KMS-11 (cell line): ENCODE data around the gene CRIM1.

Experiments
- H2AFZ ChIP-seq: fragments of 200-600 bp; sonication (generic); 2 replicates; pipeline ENCODE4 v1.6.1; 2016; ENCODE audit warnings: antibody characterized with exemption, mixed run types, low read depth
- H3K27ac ChIP-seq: fragments of 200-600 bp; sonication (generic); 2 replicates; pipeline ENCODE4 v1.6.1; 2016; ENCODE audit warnings: mild to moderate bottlenecking, mixed run types
- H3K27me3 ChIP-seq: fragments of 200-600 bp; sonication (generic); 2 replicates; pipeline ENCODE4 v1.6.1; 2017; ENCODE audit warnings: mild to moderate bottlenecking, low read depth, mixed run types, moderate library complexity; ENCODE audit not compliant: insufficient read depth
- H3K36me3 ChIP-seq: fragments of 200-600 bp; sonication (generic); 2 replicates; pipeline ENCODE4 v1.6.1; 2017; ENCODE audit warnings: mild to moderate bottlenecking, mixed run types; ENCODE audit not compliant: insufficient read depth
- H3K4me1 ChIP-seq: fragments of 200-600 bp; sonication (generic); 2 replicates; pipeline ENCODE4 v1.6.1; 2016; ENCODE audit warnings: mild to moderate bottlenecking, low read depth, mixed run types; ENCODE audit not compliant: poor library complexity, severe bottlenecking
- H3K4me2 ChIP-seq: fragments of 200-600 bp; sonication (generic); 2 replicates; pipeline ENCODE4 v1.7.0; 2016; ENCODE audit warnings: mild to moderate bottlenecking, mixed run types
- H3K4me3 ChIP-seq: fragments of 200-600 bp; sonication (generic); IDR thresholded peaks from 2 replicates; pipeline ENCODE4 v1.6.1; 2017; ENCODE audit warnings: low read depth, low read length, mixed read lengths; ENCODE audit not compliant: insufficient read depth
- H3K79me2 ChIP-seq: fragments of 200-600 bp; sonication (generic); 2 replicates; pipeline ENCODE4 v1.6.1; 2016; ENCODE audit warnings: low read depth, mixed run types; ENCODE audit not compliant: insufficient read depth
- H3K9ac ChIP-seq: fragments of 200-600 bp; sonication (generic); 2 replicates; pipeline ENCODE4 v1.6.1; 2016; ENCODE audit warnings: mild to moderate bottlenecking, mixed run types
- H4K20me1 ChIP-seq: fragments of 200-600 bp; sonication (generic); 2 replicates; pipeline ENCODE4 v1.6.1; 2016; ENCODE audit warnings: mild to moderate bottlenecking, mixed run types; ENCODE audit not compliant: insufficient read depth
- TF ChIP-seq, protein P1 (sequence below): fragments of 200-600 bp; sonication (generic); conservative IDR thresholded peaks from 2 replicates; pipeline ENCODE4 v1.6.1; 2017; ENCODE audit warnings: low read depth, mild to moderate bottlenecking, antibody characterized with exemption, low read length, moderate library complexity, mixed read lengths

The CRIM1 gene

GRCh38 chr2:36579297-36579664 is 223.7 kb downstream of the CRIM1 start:
- H3K9ac ChIP-seq: no peak overlapping the region
- no peaks in the 10 kb centered on the region for H3K4me1 ChIP-seq
- no peak overlapping the region for H3K27ac ChIP-seq
- no peaks in the 10 kb centered on the region; the same call in none of the 2 replicates for H3K27me3 ChIP-seq
- no peaks in the 10 kb centered on the region for H3K79me2 ChIP-seq
- TF ChIP-seq, protein P1, sequence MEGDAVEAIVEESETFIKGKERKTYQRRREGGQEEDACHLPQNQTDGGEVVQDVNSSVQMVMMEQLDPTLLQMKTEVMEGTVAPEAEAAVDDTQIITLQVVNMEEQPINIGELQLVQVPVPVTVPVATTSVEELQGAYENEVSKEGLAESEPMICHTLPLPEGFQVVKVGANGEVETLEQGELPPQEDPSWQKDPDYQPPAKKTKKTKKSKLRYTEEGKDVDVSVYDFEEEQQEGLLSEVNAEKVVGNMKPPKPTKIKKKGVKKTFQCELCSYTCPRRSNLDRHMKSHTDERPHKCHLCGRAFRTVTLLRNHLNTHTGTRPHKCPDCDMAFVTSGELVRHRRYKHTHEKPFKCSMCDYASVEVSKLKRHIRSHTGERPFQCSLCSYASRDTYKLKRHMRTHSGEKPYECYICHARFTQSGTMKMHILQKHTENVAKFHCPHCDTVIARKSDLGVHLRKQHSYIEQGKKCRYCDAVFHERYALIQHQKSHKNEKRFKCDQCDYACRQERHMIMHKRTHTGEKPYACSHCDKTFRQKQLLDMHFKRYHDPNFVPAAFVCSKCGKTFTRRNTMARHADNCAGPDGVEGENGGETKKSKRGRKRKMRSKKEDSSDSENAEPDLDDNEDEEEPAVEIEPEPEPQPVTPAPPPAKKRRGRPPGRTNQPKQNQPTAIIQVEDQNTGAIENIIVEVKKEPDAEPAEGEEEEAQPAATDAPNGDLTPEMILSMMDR: no peak
- H3K36me3 ChIP-seq: peaks cover 6% of the 10 kb centered on the region; the same call in 1 of the 2 replicates
- H4K20me1 ChIP-seq: no peaks in the 10 kb centered on the region
- H3K4me2 ChIP-seq: no peak overlapping the region
- no peak overlapping the region for H2AFZ ChIP-seq
- no peak overlapping the region for H3K4me3 ChIP-seq

DNA sequence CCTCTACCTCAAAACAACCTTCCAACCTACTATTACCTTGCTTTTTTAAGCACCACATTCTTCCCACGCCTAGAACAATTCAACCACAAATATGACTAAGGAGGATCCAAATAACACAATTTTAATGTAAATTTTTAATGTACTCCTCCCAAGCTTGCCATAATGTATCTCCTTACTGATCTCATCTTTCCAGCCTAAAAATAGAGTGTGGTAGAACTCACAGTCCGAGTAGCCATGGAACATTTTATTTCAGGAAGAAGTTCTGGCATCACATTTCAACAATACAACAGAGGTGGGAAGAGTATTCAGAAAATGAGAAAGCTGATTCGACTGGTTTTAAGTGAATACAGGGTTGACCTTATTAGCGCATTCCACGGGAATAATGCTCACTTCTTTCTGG is 227.0 kb downstream of the CRIM1 start:
- Histone ChIP-seq H2AFZ (no peak overlapping the region), H3K27ac (no peak overlapping the region), H3K36me3 (peaks cover 6% of the 10 kb centered on the region; the same call in 1 of the 2 replicates), H3K4me3 (no peak overlapping the region), H3K4me1 (no peaks in the 10 kb centered on the region), H3K9ac (no peak overlapping the region), H3K27me3 (no peaks in the 10 kb centered on the region), H3K79me2 (no peaks in the 10 kb centered on the region), H4K20me1 (no peaks in the 10 kb centered on the region), H3K4me2 (no peak overlapping the region)
- TF ChIP-seq, protein P1: no peak

DNA sequence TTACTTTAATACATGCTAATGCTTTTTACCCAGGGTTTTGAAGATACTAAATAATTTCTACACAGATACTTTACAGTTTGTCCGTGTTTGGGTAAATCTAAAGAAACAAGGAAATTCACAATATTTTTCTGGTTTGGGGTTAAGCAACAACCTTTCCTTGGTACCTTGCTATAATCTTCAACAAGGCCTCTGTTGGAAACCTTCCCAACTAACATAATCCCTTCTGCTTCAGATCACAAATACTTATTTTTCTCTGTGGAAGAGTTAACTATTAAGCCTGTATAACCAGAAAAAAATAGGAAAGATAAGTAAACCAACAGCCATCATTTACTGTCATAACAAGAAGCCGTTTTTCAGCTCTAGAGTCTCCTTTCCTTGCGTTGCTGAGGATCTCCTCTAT is 227.4 kb downstream of the CRIM1 start:
- peaks cover 6% of the 10 kb centered on the region; the same call in 1 of the 2 replicates for H3K36me3 ChIP-seq
- TF ChIP-seq, protein P1: no peak

DNA sequence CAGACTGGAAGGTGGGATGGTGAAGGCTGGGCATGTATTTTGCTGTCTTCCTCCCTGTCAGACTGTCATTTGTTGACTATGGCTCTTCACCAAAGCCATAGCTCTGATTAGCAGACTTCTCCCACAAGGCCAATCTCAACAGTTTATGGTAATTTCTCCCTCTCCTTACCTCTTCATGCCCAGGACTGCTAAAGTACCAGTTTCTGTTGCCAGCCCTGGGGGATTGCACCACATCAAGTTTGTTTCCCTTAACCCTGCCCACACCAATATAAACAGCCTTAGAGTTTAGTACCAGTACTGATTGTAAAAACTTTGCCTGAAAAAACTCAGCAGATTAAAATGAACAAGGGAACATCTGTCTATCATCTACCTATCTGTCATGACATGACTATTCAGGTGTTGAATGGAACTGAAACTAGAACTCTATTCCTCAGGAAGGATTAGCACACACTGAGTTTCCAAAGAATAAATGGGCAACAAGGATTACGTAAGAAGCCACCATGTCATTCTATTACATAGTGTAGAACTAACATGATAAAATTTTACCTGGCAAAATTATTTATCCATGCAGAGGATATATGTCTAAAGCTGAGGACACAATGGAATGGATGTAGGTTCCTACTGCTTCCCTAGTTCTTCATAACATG is 228.7 kb downstream of the CRIM1 start:
- TF ChIP-seq, protein P1: no peak
- H3K4me2 ChIP-seq: no peak overlapping the region
- H3K27me3 ChIP-seq: no peaks in the 10 kb centered on the region
- H3K4me3 ChIP-seq: no peak overlapping the region
- H3K4me1 ChIP-seq: no peaks in the 10 kb centered on the region
- H3K36me3 ChIP-seq: peaks cover 6% of the 10 kb centered on the region; the same call in 1 of the 2 replicates
- H2AFZ ChIP-seq: no peak overlapping the region
- no peak overlapping the region for H3K27ac ChIP-seq
- H3K79me2 ChIP-seq: no peaks in the 10 kb centered on the region
- H4K20me1 ChIP-seq: no peaks in the 10 kb centered on the region
- no peak overlapping the region for H3K9ac ChIP-seq

More for the DNA sequence above, 227.4 kb downstream of the CRIM1 start:
- Histone ChIP-seq H3K4me2 (no peak overlapping the region), H3K79me2 (no peaks in the 10 kb centered on the region), H3K4me3 (no peak overlapping the region), H4K20me1 (no peaks in the 10 kb centered on the region), H3K4me1 (no peaks in the 10 kb centered on the region), H3K27me3 (no peaks in the 10 kb centered on the region), H3K9ac (no peak overlapping the region), H3K27ac (no peak overlapping the region), H2AFZ (no peak overlapping the region)
